Measurements from ENCODE around the gene ADAMTS2. TPM values are rescaled to one million over a fixed set of nuclear protein-coding genes. Genes with fewer than 3 reads are reported as not detected.
A peak's percentile ranks its signal among the peaks of the same experiment; 100 is the strongest.

ADAMTS2 gene
- total and polyA plus RNA-seq, 12 donors: 4.3 to 70.3 (median 22.4) TPM

GRCh38 chr5:179244044-179244443 is 101.2 kb downstream of the ADAMTS2 start:
- intact Hi-C loops (cut with DNase I): no loop called here
- Histone ChIP-seq H3K9me3 (replicated peaks in 1 of 3) (no peaks in the 10 kb centered on the region), H3K4me3 (no peak overlapping the region), H3K4me1 (replicated peaks in 1 of 2) (peaks cover 0 to 12% of the 10 kb centered on the region in 2 donors), H3K27me3 (no peaks in the 10 kb centered on the region), H3K36me3 (replicated peaks in 1 of 2) (no peaks in the 10 kb centered on the region), H3K27ac (no peak overlapping the region)
- WGBS, 4 donors: 59 to 75% (median 66%) methylated on average over 5 of the region's 5 CpGs
- TF ChIP-seq CTCF (IDR thresholded peaks at IDR 0.05) (no peak), POLR2A (IDR thresholded peaks at IDR 0.05) (no peak)
- DNase-seq: no peak

GRCh38 chr5:179243333-179243732 is 101.9 kb downstream of the ADAMTS2 start:
- DNase-seq: peak in 1 of 7 donors; percentile 15
- TF ChIP-seq CTCF (IDR thresholded peaks at IDR 0.05) (no peak), POLR2A (IDR thresholded peaks at IDR 0.05) (no peak)
- no peak overlapping the region for H3K27ac ChIP-seq
- H3K9me3 ChIP-seq (replicated peaks in 1 of 3): no peaks in the 10 kb centered on the region
- H3K36me3 ChIP-seq (replicated peaks in 1 of 2): no peaks in the 10 kb centered on the region
- peaks cover 0 to 12% of the 10 kb centered on the region in 2 donors for H3K4me1 ChIP-seq (replicated peaks in 1 of 2)
- no peaks in the 10 kb centered on the region for H3K27me3 ChIP-seq
- H3K4me3 ChIP-seq: no peak overlapping the region
- intact Hi-C loops (cut with DNase I): no loop called here
- WGBS, 4 donors: 10 to 38% (median 31%) methylated on average over 3 of the region's 3 CpGs

GRCh38 chr5:179242676-179243075 is 102.6 kb downstream of the ADAMTS2 start:
- no peak overlapping the region for H3K27ac ChIP-seq
- intact Hi-C loops (cut with DNase I): no loop called here
- no peaks in the 10 kb centered on the region for H3K36me3 ChIP-seq (replicated peaks in 1 of 2)
- 80 to 98% (median 85%) methylated on average over 2 to 6 of the region's 6 CpGs for WGBS, 4 donors
- DNase-seq: peak in 1 of 7 donors; percentile 7
- H3K9me3 ChIP-seq (replicated peaks in 1 of 3): no peaks in the 10 kb centered on the region
- peaks cover 0 to 12% of the 10 kb centered on the region in 2 donors for H3K4me1 ChIP-seq (replicated peaks in 1 of 2)
- no peak overlapping the region for H3K4me3 ChIP-seq
- no peaks in the 10 kb centered on the region for H3K27me3 ChIP-seq
- TF ChIP-seq POLR2A (IDR thresholded peaks at IDR 0.05) (no peak), CTCF (IDR thresholded peaks at IDR 0.05) (no peak)

GRCh38 chr5:179241764-179242370 is 103.4 kb downstream of the ADAMTS2 start:
- no peak for TF ChIP-seq POLR2A (IDR thresholded peaks at IDR 0.05)
- no peak for TF ChIP-seq CTCF (IDR thresholded peaks at IDR 0.05)
- H3K27me3 ChIP-seq: no peaks in the 10 kb centered on the region
- H3K27ac ChIP-seq: peak overlapping the region in 2 of 5 donors; percentile 26 to 57
- intact Hi-C loops (cut with DNase I): no loop called here
- WGBS, 4 donors: 83 to 86% (median 84%) methylated on average over 11 of the region's 11 CpGs
- no peak overlapping the region for H3K4me3 ChIP-seq
- H3K36me3 ChIP-seq (replicated peaks in 1 of 2): no peaks in the 10 kb centered on the region
- peak in 1 of 7 donors; percentile 10 for DNase-seq
- H3K4me1 ChIP-seq (replicated peaks in 1 of 2): peaks cover 0 to 12% of the 10 kb centered on the region in 2 donors
- H3K9me3 ChIP-seq (replicated peaks in 1 of 3): no peaks in the 10 kb centered on the region
